ENCODE data around the gene DUXB. TPM values are rescaled to one million over a fixed set of nuclear protein-coding genes. Genes with fewer than 3 reads are reported as not detected.

The DUXB gene
- total RNA-seq, 1 donor from 2014 or later: not detected

- intact Hi-C loops (cut with micrococcal nuclease): no loop called here
- peaks cover 42% of the 10 kb centered on the region for H3K4me1 ChIP-seq
- DNase-seq: no peak
- TF ChIP-seq CTCF (IDR thresholded peaks at IDR 0.05; ENCODE audit: borderline replicate concordance): no peak
- H3K27ac ChIP-seq (replicated peaks): peak overlapping the region; percentile 13
- peaks cover 43% of the 10 kb centered on the region for H3K36me3 ChIP-seq
- H3K9me3 ChIP-seq (replicated peaks): no peaks in the 10 kb centered on the region
- no peaks in the 10 kb centered on the region for H3K27me3 ChIP-seq (ENCODE audit: low read depth)
- H3K4me3 ChIP-seq: no peak overlapping the region
Measured at GRCh38 chr16:75660726-75661302, 40.4 kb downstream of the DUXB start.

GRCh38 chr16:75660321-75660720 lies 40.9 kb downstream of the DUXB start:
- peaks cover 48% of the 10 kb centered on the region for H3K36me3 ChIP-seq
- no peaks in the 10 kb centered on the region for H3K27me3 ChIP-seq (ENCODE audit: low read depth)
- peaks cover 42% of the 10 kb centered on the region for H3K4me1 ChIP-seq
- peak overlapping the region; percentile 13 for H3K27ac ChIP-seq (replicated peaks)
- no peak for DNase-seq
- TF ChIP-seq CTCF (IDR thresholded peaks at IDR 0.05; ENCODE audit: borderline replicate concordance): no peak
- intact Hi-C loops (cut with micrococcal nuclease): no loop called here
- H3K9me3 ChIP-seq (replicated peaks): no peaks in the 10 kb centered on the region
- no peak overlapping the region for H3K4me3 ChIP-seq

- intact Hi-C loops (cut with micrococcal nuclease): no loop called here
- TF ChIP-seq CTCF (IDR thresholded peaks at IDR 0.05; ENCODE audit: borderline replicate concordance): no peak
- Histone ChIP-seq H3K36me3 (peaks cover 61% of the 10 kb centered on the region), H3K27ac (replicated peaks) (no peak overlapping the region), H3K9me3 (replicated peaks) (no peaks in the 10 kb centered on the region), H3K4me3 (no peak overlapping the region), H3K27me3 (ENCODE audit: low read depth) (no peaks in the 10 kb centered on the region), H3K4me1 (peaks cover 54% of the 10 kb centered on the region)
- no peak for DNase-seq
Measured at GRCh38 chr16:75658175-75658574, 43.1 kb downstream of the DUXB start.

GRCh38 chr16:75653922-75654321 lies 47.3 kb downstream of the DUXB start:
- DNase-seq: no peak
- Histone ChIP-seq H3K4me1 (peaks cover 75% of the 10 kb centered on the region), H3K9me3 (replicated peaks) (no peaks in the 10 kb centered on the region), H3K27ac (replicated peaks) (no peak overlapping the region), H3K36me3 (peaks cover 49% of the 10 kb centered on the region), H3K27me3 (ENCODE audit: low read depth) (no peaks in the 10 kb centered on the region), H3K4me3 (no peak overlapping the region)
- intact Hi-C loops (cut with micrococcal nuclease): no loop called here
- no peak for TF ChIP-seq CTCF (IDR thresholded peaks at IDR 0.05; ENCODE audit: borderline replicate concordance)

GRCh38 chr16:75648265-75649076 lies 52.8 kb downstream of the DUXB start:
- Histone ChIP-seq H3K4me3 (peak overlapping the region; percentile 97), H3K9me3 (replicated peaks) (no peaks in the 10 kb centered on the region), H3K4me1 (peaks cover 99% of the 10 kb centered on the region), H3K36me3 (peaks cover 17% of the 10 kb centered on the region), H3K27me3 (ENCODE audit: low read depth) (no peaks in the 10 kb centered on the region), H3K27ac (replicated peaks) (peak overlapping the region; percentile 96)
- DNase-seq: peak; percentile 87
- intact Hi-C loops (cut with micrococcal nuclease): loop anchor here (10.0 kb wide), 1 partner anchor 116 kb away; no protein-coding TSS in a partner anchor
- TF ChIP-seq CTCF (IDR thresholded peaks at IDR 0.05; ENCODE audit: borderline replicate concordance): no peak
